NCI-H524 (cell line): ENCODE results near the gene LCP2.
A peak's percentile ranks its signal among the peaks of the same experiment; 100 is the strongest.

Experiments
- DNase-seq, 2 experiments: peaks; one replicate each; lab custom pipeline; 2025; lab: John Stamatoyannopoulos, UW

Gene LCP2

DNA sequence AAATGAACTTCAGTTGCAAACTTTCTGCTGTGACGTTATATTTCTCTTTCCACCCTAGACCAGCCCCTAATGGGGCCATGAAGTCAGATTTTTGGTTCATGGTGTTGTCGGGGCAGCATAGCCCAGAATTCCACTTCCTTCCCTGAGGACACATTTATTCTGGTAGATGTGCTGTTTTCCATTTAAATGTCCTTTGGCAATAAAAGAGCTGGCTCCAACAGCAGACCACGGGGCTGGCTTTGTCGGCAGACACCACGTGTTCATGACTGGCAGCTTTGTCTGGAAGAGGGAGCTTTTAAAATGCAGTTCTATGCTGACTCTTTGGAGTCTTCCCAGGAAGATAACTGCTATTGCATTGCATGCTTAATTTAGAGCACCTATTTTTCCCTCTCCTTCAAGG, 17.6 kb upstream of the LCP2 start:
- no peak for DNase-seq

DNA sequence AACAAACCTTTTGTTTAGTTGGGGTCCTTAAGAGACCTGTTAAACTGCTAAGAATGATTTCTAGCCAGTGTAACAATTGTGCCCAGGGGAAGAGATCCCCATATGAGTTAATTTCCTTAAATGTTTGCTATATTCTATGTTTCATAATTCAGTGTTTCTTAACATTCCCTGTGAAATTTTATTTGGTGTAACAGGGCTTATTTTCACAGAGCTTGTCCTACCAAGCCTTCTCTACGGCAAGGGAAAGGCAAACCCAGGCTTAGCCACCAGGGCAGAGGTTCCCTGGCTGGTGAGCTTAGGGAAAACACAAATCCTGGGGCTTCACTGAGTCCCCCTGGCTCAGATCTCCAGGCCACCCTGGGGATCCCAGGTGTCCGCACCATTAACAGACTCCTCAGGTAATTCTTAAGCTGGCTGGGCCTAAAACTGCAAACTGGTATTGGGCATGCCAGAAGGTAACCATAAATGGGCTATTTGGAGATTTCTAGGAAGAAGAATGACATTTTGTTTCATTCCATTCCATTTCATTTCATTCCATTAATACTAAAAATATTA, 17.0 kb upstream of the LCP2 start:
- no peak for DNase-seq

DNA sequence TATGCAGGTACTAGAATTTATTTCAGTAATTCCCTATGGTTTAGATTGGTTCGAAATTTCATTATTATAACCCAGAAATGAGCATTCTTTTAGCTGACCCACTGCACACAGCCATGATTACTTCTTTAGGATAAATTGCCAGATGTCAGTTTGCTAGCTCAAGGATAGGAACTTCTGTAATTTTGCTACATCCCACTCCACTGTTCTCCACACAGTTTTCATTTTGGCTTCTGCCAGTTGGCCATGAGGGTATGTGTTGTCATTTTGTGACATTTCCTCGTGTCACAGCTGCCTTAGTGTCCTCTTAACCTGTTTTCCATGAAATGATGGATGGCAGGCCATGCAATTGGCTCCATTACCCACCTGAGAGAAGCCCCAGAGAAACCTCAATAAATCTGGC, 16.2 kb upstream of the LCP2 start:
- no peak for DNase-seq

DNA sequence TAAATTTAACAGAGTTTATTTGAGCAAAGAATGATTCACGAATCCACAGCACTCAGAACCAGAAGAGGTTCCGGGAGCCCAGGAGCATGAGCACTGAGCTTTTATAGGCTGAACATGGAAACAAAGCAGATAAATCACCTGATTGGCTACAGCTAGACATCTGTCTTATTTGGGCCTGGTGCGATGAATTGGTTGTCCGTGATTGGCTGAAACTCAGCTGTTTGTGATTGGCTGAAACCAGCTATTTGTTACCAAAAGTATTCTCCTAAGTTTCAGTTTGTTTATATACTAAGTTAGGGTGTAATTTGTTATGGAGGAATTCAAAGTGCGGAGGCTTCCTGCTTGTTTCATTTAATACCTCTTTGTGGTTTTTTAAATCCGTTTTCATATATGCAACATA, 15.8 kb upstream of the LCP2 start:
- no peak for DNase-seq

DNA sequence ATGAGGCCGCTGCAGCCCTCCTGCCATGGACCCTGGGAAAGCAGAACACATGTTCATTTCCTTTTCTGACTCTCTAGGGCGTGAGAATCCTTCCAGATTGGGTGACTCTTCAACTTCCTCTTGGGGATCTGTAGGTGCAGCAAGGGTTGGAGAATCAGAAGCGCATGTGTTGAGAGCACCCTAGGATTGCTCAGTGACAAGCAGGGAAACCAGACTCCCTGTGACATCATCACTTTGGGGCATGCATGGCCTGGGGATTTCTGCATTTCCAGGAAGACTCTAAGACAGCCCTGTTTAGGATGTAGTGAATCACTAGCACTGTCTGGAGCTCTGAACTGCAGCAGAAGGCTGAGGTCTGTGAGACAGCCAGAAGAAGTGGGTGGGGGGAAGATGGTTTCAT, 15.1 kb upstream of the LCP2 start:
- no peak for DNase-seq

DNA sequence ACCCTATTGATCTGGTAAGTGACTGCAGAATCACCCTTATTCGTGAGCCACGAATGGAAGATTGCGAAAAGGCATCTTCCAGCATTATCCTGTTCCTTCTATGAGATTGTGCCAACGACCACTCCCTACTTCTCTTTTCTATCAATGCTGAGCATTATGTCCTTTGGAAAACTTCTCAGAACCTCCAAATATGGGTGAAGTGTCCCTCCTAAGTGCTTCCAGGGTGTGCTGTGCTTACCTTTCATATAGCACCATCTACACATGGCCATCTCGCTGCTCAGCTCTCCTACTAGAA, 14.7 kb upstream of the LCP2 start:
- no peak for DNase-seq

DNA sequence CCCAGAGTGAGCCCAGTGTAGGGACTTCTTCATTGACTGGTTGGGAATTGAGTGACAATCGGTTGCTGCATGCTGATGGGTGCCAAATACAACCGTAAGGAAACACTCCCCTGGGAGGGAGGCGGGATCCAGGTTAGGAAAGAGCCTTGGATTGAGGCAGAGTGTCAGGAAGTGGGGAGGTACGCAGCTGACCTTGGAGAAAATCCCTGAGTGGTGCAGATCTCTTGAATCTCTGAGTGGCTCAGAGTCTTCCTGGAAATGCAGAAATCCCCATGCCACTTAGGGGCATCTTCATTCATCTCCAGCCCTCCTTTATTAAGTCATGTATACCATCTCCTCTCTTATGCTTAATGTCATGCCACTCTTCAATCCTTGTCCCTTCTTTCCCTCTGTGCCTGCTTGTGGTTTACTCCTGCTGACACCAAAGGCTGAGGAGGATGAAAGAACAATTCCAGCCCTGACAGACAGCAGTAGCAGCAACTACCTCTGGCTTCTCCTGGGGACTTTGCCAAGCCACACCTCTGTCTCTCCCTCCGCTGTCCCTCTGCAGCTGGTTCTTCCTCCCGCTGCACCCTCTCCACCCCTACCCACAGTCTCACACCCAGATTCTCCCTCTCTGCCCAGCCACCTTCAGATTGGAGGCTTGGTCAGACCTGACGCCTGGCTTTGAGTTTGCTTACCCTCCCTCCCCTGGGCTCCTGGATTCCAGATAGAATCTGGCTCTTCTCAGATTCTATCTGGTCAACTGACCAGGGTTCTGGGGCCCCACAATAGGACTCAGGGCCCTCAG, 14.1 kb upstream of the LCP2 start:
- no peak for DNase-seq

DNA sequence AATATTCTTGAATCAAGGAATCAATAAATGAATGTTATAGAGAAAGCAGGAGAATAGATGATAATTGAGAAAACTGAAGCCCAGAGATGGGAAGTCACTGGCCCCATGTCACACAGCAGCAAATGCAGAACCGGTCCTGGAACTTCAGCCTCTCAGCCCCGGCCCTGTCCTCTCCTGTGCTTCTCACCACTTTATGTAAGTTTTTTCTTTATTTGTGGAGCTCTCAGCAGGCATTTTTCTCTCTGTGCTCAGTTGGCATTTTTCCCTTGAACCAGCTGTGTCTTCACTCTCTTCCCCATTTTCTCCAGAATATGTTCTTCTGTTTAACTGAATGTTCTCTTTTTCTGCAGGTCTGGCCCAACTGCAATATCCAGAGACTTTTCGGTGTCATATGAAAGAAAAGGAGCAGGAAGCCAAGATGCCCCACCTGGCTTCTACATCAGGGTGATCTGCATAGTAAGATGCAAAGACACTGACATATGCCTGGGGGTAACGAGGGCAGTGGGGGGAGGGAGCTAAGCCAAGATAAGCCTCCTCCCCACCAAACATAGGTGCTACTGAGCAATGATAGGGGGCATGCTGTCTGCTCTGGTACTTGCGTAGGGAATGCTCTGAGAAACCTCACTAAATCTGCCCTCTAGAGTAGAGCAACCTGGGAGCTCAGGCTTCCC, 12.8 kb upstream of the LCP2 start:
- DNase-seq: peak in 1 of 2 experiments; percentile 2

DNA sequence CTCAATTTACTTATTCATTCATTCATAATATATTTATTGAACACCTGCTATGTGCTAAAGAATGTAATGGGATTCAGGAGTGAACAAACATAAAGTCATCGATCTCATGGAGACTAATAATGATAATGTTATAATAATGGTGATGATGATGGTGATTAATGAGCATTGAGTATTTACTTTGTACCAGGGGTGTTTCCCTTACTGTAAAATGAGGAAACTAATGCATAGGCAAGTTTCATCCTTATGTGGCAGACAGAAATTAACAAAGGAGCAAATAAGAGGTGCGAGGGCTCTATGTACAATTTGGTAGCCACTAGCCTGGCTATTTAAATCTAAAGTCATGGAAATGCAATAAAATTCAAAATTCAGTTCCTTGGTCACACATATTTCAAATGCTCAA, 11.1 kb upstream of the LCP2 start:
- DNase-seq: no peak

DNA sequence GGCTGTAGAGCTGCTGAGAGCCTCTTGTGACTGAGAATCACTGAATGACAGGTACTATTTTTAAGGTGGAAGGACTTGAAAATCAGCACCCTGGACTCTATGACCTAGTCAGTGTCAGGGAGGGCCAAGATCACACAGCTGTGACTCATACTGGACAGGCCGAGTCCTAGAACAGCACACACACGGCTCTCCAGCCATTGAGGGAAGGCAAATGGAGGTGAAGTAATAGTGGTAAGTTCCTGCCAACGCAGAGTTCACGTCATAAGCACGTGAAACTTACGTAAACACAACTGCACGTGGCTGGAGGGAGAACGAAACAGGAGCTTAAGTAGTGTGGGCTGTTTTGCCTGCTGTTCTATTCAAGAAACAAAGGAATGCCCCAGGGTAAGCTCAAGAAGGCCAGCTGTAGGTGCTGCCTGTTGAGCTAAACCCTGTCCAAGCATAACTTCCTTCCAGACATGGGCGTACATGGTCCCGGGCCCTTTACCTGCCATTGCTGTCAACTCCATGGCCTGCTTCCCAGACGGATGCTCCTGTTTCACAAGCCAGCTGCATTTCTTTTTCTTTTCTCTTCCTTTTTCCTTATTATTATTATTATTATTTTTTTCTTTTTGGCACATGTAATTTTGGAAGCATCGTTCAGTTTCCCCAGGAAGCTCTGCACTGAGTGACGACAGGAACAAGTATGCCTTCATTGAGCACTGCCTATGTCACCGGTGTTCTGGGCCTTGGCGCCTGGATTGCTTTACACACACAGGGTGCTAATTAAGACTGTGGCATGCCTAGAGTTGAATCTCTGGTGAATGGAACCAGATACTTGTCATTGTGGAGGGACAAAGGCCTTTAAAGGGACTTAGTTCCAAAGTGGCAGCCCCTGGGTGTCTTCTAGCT, 10.2 kb upstream of the LCP2 start:
- no peak for DNase-seq

DNA sequence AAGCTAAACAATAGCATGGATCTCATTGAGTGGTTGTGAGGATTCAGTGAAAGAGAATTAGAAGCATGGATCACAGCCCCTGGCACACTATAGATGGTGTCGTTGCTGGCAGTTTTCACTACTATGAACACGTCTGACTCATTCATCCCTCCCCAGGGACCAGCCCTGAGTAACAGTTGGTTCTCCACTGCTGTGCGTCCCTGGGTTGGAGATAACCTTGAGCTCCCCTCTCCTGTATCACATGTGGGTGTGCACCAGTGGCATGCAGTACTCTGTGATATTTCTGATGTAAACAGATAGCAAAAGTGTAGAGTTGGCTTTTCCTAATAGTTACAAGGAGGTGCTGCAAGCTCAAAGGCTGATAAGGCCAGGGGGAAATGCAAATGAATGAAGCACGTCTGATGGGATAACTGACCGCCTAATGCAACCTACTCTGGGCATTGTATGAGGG, 8.8 kb upstream of the LCP2 start:
- no peak for DNase-seq

DNA sequence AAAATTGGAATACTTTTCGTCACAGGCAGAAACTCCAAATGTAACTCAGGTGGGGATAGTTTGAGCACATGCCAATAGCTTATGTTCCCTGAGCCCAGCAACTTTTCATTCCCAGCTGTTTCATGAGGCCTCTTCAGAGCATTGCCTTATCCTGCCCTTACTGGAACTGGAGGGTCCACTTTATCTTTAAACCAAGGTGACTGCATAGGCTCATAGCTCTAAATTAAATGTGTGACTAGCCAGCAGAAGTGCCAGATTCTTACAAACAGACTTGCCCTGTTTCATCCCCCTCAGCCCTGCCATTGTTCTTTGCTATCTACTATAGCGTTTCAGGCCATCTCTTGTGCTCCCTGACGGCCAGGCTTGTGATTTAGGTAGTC, 8.1 kb upstream of the LCP2 start:
- no peak for DNase-seq

DNA sequence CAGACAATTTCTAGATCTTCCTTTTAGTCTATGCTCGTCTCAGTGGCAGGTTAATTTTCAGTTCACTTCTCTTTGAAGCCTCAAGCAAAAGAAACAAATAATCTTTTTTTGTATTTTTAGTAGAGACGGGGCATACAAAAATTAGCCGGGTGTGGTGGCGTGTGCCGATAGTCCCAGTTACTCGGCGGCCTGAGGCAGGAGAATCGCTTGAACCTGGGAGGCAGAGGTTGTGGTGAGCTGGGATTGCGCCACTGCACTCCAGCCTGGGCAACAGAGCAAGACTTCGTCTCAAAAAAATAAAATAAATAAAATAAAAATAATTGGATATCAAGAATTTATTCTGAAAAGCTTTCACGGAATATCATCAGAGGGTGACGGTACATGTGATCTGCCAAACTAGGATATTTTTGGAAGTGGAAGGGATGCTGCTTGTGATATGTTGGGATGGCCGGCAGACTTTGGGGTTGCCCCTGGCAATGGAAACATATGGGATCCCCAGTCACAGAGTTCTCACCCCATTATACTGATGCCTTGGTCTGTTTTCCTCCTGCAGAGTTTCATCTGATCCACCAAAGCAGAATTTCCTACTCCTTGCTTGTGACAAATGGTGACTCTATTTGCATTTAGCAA, 7.6 kb upstream of the LCP2 start:
- DNase-seq: no peak

DNA sequence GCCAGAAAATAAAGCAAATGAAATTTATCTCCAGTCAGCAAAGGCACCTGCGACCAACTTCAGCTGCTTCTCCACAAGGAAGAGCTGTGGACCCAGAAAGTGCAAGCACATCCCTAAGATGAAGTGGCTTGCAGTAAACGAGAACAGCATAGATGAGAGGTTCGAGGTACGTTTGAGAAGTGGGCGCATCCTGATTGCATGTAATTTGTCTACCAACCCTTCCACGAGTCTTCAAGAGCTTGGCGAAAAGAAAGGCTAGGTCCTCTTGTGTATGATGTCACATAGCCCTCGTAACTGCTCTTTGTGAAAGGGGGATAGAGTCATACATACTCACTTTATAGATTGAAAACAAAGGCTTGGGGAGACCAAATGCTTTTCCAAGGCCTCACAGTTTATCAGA, 6.0 kb upstream of the LCP2 start:
- DNase-seq: no peak

DNA sequence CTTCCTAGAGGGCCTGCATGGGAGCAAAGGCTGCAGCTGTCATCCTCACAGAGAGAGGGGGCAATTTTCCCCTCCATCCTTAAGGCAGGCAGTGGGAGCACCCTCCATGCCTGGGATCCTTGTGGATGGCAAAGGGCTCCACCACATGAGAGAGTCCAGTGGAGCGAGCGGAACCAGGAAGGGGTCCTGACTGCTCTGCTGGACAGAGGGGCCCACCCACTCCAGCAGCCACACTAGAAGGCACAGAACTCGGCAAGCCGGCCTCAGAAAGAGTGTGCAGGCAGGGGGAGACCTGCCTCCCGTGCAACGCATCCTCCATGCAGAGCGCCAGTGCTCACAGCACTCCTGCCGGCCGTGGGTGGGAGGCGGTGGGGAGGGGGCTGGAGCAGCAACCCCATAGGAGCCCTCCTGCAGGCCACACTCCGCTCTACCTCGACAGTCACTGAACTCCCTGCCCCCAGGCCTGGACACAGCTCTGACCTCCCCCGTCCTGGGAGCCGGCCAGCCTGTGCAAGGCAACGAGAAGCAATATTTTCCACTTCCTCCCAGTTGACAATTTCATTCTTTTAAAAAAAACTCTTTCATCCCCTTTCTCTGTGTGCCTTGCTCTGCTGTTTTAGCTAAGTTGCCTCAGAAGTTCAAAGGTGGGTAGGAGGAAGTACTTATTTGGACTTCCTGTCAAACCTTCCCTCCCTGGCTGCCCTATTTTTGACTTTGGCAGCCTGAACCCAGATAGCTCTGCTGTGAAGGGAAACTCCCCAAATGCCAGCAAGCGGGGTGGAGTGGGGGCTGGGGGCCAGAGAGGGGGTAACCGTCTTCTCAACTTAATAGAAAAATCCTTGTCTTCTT, 5.3 kb upstream of the LCP2 start:
- no peak for DNase-seq

DNA sequence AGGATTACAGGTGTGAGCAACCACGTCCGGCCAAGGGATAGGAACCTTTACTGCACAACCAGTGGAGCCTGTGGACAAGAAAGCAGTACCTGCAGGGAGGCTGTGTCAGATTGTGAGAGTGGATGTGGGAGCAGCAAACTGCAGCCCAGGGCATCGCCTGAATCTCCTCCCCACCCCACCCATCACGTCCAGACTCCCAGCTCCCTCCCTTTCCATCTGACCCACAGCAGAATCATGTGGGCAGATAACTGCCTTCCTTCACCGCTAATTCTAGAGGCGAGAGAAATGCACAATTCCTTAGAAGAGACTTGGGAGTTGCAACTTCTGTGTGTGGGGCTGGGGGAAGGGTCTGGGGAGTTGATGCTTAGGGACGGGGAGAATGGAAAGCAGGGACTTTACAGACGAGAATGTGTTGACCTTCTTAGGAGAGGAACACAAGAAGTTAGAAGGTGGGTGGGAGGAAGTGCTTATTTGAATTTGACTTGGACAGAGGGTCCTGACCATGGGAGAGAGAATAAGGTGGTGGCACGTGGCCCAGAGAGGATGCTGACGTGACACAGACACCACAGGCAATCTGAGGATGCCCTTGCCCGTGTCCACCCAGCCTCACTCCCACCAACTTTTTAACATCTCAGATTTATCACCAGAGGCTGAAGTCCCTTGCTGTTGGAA, 4.5 kb upstream of the LCP2 start:
- no peak for DNase-seq

DNA sequence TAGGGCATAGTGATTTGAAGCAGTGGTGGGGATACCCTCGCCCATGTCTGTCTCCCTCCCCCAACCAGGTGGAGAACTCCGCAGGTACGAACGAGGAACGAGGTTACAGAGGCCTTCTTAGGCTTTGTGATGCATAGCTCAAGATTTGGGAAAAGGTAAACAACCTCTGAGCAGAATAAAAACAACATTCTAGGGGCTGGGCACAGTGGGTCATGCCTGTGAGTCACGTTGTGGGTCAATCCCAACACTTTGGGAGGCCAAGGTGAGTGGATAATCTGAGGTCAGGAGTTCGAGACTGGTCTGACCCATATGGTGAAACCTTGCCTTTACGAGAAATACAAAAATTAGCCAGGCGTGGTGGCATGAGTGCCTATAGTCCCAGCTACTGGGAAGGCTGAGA, 3.6 kb upstream of the LCP2 start:
- no peak for DNase-seq

DNA sequence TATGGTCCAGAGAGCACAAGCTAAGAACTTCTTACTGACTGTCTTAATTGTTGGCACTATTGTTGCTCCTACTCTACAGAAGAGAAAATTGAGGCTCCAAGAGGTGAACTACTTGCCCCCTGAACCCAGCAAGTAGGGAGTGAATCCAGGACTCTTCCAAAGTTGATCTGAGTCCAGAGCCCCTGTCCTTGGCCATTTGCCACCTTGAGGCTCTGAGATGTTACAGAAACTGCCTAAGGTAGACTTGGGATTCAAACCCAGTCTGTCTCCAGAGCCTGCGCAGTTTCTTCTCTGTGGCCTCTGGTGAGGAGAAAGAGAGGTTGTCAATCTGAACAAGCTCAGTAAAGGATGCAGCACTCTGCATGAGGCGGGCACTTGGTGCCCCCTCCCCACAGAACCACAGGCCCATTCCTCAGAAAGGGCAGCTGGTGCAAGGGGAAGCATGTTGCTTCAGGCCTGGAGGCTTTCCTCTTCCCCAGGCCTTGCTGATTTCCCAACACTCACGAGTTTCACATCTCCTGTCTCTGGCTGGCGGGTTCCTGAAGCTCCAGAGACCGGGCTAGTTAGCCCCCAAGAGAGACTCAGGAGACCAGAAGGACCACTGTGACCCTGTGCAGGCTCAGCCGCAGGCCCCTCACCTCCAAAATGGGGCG, 2.9 kb upstream of the LCP2 start:
- DNase-seq: no peak

DNA sequence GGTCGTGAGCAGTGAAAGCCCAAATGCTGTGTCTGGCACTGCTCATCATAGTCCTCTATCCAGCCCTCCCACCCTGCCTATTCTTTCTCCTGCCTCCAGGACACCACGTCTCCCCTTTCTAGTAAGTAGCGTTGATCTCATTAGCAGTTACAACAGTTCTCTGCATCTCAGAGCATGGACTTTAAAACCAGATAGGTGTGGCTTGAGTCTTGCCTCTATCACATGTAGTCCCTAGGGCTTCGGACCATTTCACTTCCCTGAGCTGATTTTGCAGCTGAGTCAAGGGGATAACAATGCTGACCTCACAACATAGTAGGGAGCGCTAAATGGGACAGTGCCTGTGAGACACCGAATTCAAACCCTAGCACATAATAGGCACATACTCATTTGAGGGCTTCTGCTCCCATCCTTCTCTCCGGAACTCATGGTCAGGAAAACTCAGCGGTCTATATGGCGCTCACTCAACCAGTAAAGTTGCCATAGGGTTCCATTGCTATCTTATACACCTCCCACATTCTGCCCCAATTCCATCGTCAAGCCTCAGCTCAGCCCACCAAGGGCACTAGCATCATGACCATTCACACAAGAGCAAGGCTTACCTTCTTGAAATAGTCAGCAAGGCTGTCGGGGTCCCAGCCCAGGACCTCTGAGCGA, 515 bp downstream of the LCP2 start:
- DNase-seq: no peak
